MM.1S (cell line): ENCODE measurements around the gene THAP12.

Experiments
- EZH2 ChIP-seq: fragments of 300-600 bp; sonication (generic); optimal IDR thresholded peaks from 2 replicates; pipeline ENCODE3; 2017; ENCODE audit warnings: low read depth, mild to moderate bottlenecking, antibody characterized with exemption, low read length, mixed read lengths
- TF ChIP-seq, protein P1 (sequence below): fragments of 300-600 bp; sonication (generic); IDR thresholded peaks from 2 replicates; pipeline ENCODE4 v1.5.1; 2016; ENCODE audit warnings: antibody characterized with exemption, low read length, mixed read lengths

DNA sequence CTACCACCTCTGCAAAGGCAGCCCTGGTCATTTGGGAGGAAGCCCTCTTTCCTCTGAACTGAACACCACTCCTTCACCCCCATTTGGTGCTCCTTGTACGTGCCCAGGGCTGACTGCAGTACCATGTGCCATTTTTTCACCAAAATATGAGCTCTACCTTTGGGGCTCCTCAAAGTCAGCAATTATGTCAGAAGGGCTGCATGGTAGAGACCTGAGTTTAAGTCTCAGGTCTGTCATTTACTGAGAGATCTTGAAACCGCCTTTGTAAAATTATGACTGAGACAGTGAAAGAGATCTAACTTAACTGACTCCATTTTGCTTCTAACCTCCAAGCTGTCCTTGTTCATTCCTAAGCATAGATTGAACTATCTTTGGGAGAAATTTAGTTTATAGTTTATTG is 58.0 kb downstream of the THAP12 start:
- TF ChIP-seq, protein P1, sequence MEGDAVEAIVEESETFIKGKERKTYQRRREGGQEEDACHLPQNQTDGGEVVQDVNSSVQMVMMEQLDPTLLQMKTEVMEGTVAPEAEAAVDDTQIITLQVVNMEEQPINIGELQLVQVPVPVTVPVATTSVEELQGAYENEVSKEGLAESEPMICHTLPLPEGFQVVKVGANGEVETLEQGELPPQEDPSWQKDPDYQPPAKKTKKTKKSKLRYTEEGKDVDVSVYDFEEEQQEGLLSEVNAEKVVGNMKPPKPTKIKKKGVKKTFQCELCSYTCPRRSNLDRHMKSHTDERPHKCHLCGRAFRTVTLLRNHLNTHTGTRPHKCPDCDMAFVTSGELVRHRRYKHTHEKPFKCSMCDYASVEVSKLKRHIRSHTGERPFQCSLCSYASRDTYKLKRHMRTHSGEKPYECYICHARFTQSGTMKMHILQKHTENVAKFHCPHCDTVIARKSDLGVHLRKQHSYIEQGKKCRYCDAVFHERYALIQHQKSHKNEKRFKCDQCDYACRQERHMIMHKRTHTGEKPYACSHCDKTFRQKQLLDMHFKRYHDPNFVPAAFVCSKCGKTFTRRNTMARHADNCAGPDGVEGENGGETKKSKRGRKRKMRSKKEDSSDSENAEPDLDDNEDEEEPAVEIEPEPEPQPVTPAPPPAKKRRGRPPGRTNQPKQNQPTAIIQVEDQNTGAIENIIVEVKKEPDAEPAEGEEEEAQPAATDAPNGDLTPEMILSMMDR = no peak
- no peak for TF ChIP-seq EZH2
